H9 (cell line): ENCODE results near the gene TRPM2. TPM values are rescaled to one million over a fixed set of nuclear protein-coding genes. Genes with fewer than 3 reads are reported as not detected.

Experiments
- DNase-seq: peaks from one replicate; pipeline ENCODE4 v3.0.0-alpha.2; 2017
- H2AFZ ChIP-seq: one replicate; pipeline ENCODE4 v1.6.1; 2013; ENCODE audit warnings: mild to moderate bottlenecking, low read length, control low read depth, moderate library complexity
- H2AK5ac ChIP-seq: 2 replicates; pipeline ENCODE4 v1.6.1; 2013; ENCODE audit warnings: low read length, control low read depth, mixed read lengths; ENCODE audit not compliant: insufficient read length
- H2BK120ac ChIP-seq: one replicate; pipeline ENCODE4 v1.6.1; 2013; ENCODE audit warnings: low read depth, mild to moderate bottlenecking, low read length, control low read depth, inconsistent platforms; ENCODE audit not compliant: poor library complexity, severe bottlenecking
- H2BK12ac ChIP-seq: 2 replicates; pipeline ENCODE4 v1.6.1; 2013; ENCODE audit warnings: low read length, control low read depth, mixed read lengths, low read depth; ENCODE audit not compliant: insufficient read length
- H2BK15ac ChIP-seq: 2 replicates; pipeline ENCODE4 v1.6.1; 2013; ENCODE audit warnings: low read depth, low read length, control low read depth
- H2BK20ac ChIP-seq: one replicate; pipeline ENCODE4 v1.6.1; 2013; ENCODE audit warnings: low read depth, mild to moderate bottlenecking, low read length, control low read depth, inconsistent platforms; ENCODE audit not compliant: poor library complexity, severe bottlenecking
- H2BK5ac ChIP-seq: 2 replicates; pipeline ENCODE4 v1.6.1; 2013; ENCODE audit warnings: low read length, control low read depth, mixed read lengths; ENCODE audit not compliant: insufficient read length
- H3K14ac ChIP-seq: 2 replicates; pipeline ENCODE4 v1.6.1; 2013; ENCODE audit warnings: low read length, control low read depth; ENCODE audit not compliant: insufficient read depth
- H3K18ac ChIP-seq: 2 replicates; pipeline ENCODE4 v1.6.1; 2013; ENCODE audit warnings: low read depth, mild to moderate bottlenecking, mixed read lengths, low read length, control low read depth; ENCODE audit not compliant: insufficient read length
- H3K23ac ChIP-seq: 2 replicates; pipeline ENCODE4 v1.6.1; 2013; ENCODE audit warnings: low read length, control low read depth, mixed read lengths, low read depth; ENCODE audit not compliant: insufficient read length
- H3K23me2 ChIP-seq: 2 replicates; pipeline ENCODE4 v1.6.1; 2013; ENCODE audit warnings: low read depth, mild to moderate bottlenecking, mixed read lengths, low read length, control low read depth; ENCODE audit not compliant: insufficient read length, poor library complexity, severe bottlenecking
- H3K27ac ChIP-seq: 2 replicates; pipeline ENCODE4 v1.5.1; 2013; ENCODE audit warnings: low read length, control low read depth, mixed read lengths, low read depth; ENCODE audit not compliant: insufficient read length
- H3K27me3 ChIP-seq: 2 replicates; pipeline ENCODE4 v1.6.1; 2013; ENCODE audit warnings: low read length, control low read depth, inconsistent platforms; ENCODE audit not compliant: insufficient read depth
- H3K4ac ChIP-seq: 2 replicates; pipeline ENCODE4 v1.6.1; 2013; ENCODE audit warnings: low read depth, mild to moderate bottlenecking, control low read depth, inconsistent platforms, low read length, moderate library complexity
- H3K4me1 ChIP-seq: 2 replicates; pipeline ENCODE4 v1.6.1; 2013; ENCODE audit warnings: low read length, control low read depth, inconsistent platforms; ENCODE audit not compliant: insufficient read depth
- H3K4me2 ChIP-seq: 2 replicates; pipeline ENCODE4 v1.6.1; 2013; ENCODE audit warnings: low read length, control low read depth, mixed read lengths; ENCODE audit not compliant: insufficient read length, insufficient read depth
- H3K56ac ChIP-seq: 2 replicates; pipeline ENCODE4 v1.6.1; 2013; ENCODE audit warnings: low read depth, mild to moderate bottlenecking, mixed read lengths, low read length, control low read depth; ENCODE audit not compliant: insufficient read length
- H3K79me1 ChIP-seq: 2 replicates; pipeline ENCODE4 v1.6.1; 2013; ENCODE audit warnings: low read depth, mild to moderate bottlenecking, moderate library complexity, low read length, control low read depth, inconsistent platforms; ENCODE audit not compliant: insufficient read depth, poor library complexity, severe bottlenecking
- H3K79me2 ChIP-seq: 2 replicates; pipeline ENCODE4 v1.6.1; 2013; ENCODE audit warnings: low read length, control low read depth, inconsistent platforms; ENCODE audit not compliant: insufficient read depth
- H3K9ac ChIP-seq: 2 replicates; pipeline ENCODE4 v1.6.1; 2013; ENCODE audit warnings: low read length, control low read depth, mixed read lengths; ENCODE audit not compliant: insufficient read length; ENCODE audit errors: extremely low read depth
- H3K9me3 ChIP-seq: one replicate; pipeline ENCODE4 v1.6.1; 2013; ENCODE audit warnings: low read depth, low read length, inconsistent platforms; ENCODE audit not compliant: control insufficient read depth
- H3T11ph ChIP-seq: one replicate; pipeline ENCODE4 v1.6.1; 2013; ENCODE audit warnings: mild to moderate bottlenecking, low read length, control low read depth, inconsistent platforms
- H4K20me1 ChIP-seq: one replicate; pipeline ENCODE4 v1.6.1; 2013; ENCODE audit not compliant: control insufficient read depth, insufficient read length, insufficient read depth
- H4K5ac ChIP-seq: 2 replicates; pipeline ENCODE4 v1.6.1; 2013; ENCODE audit warnings: low read depth, mild to moderate bottlenecking, mixed read lengths, low read length, control low read depth; ENCODE audit not compliant: insufficient read length
- H4K8ac ChIP-seq: replicated peaks from 2 replicates; pipeline ENCODE4 v1.6.1; 2013; ENCODE audit warnings: low read length, control low read depth, mixed read lengths, low read depth; ENCODE audit not compliant: insufficient read length
- H4K91ac ChIP-seq: 2 replicates; pipeline ENCODE4 v1.6.1; 2013; ENCODE audit warnings: low read depth, mild to moderate bottlenecking, moderate library complexity, mixed read lengths, low read length, control low read depth; ENCODE audit not compliant: insufficient read length
- H3K27ac Mint-ChIP-seq, 3 experiments: 2 replicates in 2 of 3; 3 replicates in 1 of 3; pipeline ENCODE4 v1.8.0; 2020 to 2021; ENCODE audit warnings: mixed read lengths in 3 of 3, mild to moderate bottlenecking in 1 of 3, moderate library complexity in 1 of 3
- H3K27me3 Mint-ChIP-seq: 2 replicates; pipeline ENCODE4 v1.8.0; 2021; ENCODE audit warnings: low read depth, mild to moderate bottlenecking, moderate library complexity, mixed read lengths
- H3K36me3 Mint-ChIP-seq, 3 experiments: 2 replicates in 2 of 3; 3 replicates in 1 of 3; pipeline ENCODE4 v1.8.0; 2020 to 2021; ENCODE audit warnings: low read depth in 3 of 3, mixed read lengths in 3 of 3; ENCODE audit not compliant: insufficient read depth in 1 of 3
- H3K4me1 Mint-ChIP-seq, 2 experiments: 2 replicates each; pipeline ENCODE4 v1.8.0; 2020; ENCODE audit warnings: mixed read lengths in 2 of 2
- H3K4me3 Mint-ChIP-seq, 2 experiments: 2 replicates in 1 of 2; 3 replicates in 1 of 2; pipeline ENCODE4 v1.8.0; 2020 to 2021; ENCODE audit warnings: mild to moderate bottlenecking in 2 of 2, mixed read lengths in 2 of 2, moderate library complexity in 1 of 2
- H3K9me3 Mint-ChIP-seq, 2 experiments: 2 replicates in 1 of 2; 3 replicates in 1 of 2; pipeline ENCODE4 v1.8.0; 2020; ENCODE audit warnings: mild to moderate bottlenecking in 2 of 2, mixed read lengths in 2 of 2, moderate library complexity in 1 of 2
- CTCF ChIP-seq: fragments of 200-600 bp; sonication (generic); conservative IDR thresholded peaks from 3 replicates; pipeline ENCODE4 v1.8.0; 2021; ENCODE audit warnings: antibody characterized with exemption, mild to moderate bottlenecking
- WGBS: extraction: QIAGEN DNeasy Blood & Tissue Kit; methylation state at CpG from one replicate; pipeline ENCODE4 v1.1.7; 2013; ENCODE audit warnings: missing lambda C conversion rate, low lambda C conversion rate, mixed read lengths; ENCODE audit not compliant: insufficient read length; ENCODE audit errors: extremely low coverage; 5-methylcytosine and 5-hydroxymethylcytosine counted together
- total RNA-seq: library from RNA; stranded (reverse); gene quantifications from 2 replicates; pipeline ENCODE4 v1.2.1, GENCODE V29; 2021

TRPM2 gene
- total RNA-seq, 1 experiment from 2014 or later = 0.68 TPM

- no peak overlapping the region for H3K56ac ChIP-seq
- no peak overlapping the region for H2AK5ac ChIP-seq
- H3K79me1 ChIP-seq = no peaks in the 10 kb centered on the region
- Mint-ChIP-seq H3K4me3 (no peak overlapping the region), H3K27me3 (peaks cover 38% of the 10 kb centered on the region), H3K4me1 (peaks cover 19 to 22% of the 10 kb centered on the region in 2 experiments), H3K27ac (no peak overlapping the region), H3K9me3 (peaks cover 24 to 26% of the 10 kb centered on the region in 2 experiments), H3K36me3 (peaks cover 0 to 9% (median 4%) of the 10 kb centered on the region in 3 experiments; a peak in 4 of 7 replicates)
- no peaks in the 10 kb centered on the region for H3K79me2 ChIP-seq
- no peaks in the 10 kb centered on the region for H4K20me1 ChIP-seq
- H3K4ac ChIP-seq = no peak overlapping the region
- no peak overlapping the region for H3T11ph ChIP-seq
- H4K8ac ChIP-seq = no peak overlapping the region
- no peak overlapping the region for H3K27ac ChIP-seq
- H3K23ac ChIP-seq = no peak overlapping the region
- WGBS = no CpG with 5 or more reads among the region's 9 CpGs
- no peak overlapping the region for H4K5ac ChIP-seq
- H3K14ac ChIP-seq = no peak overlapping the region
- no peaks in the 10 kb centered on the region for H3K4me1 ChIP-seq
- no peak overlapping the region for H2AFZ ChIP-seq
- TF ChIP-seq CTCF = no peak
- H3K23me2 ChIP-seq = no peaks in the 10 kb centered on the region
- no peak overlapping the region for H3K18ac ChIP-seq
- no peaks in the 10 kb centered on the region for H3K9me3 ChIP-seq
- no peak for DNase-seq
- no peak overlapping the region for H2BK5ac ChIP-seq
- no peak overlapping the region for H4K91ac ChIP-seq
- no peak overlapping the region for H2BK20ac ChIP-seq
- H2BK12ac ChIP-seq = no peak overlapping the region
- no peak overlapping the region for H2BK120ac ChIP-seq
- no peak overlapping the region for H3K4me2 ChIP-seq
- no peak overlapping the region for H2BK15ac ChIP-seq
- H3K9ac ChIP-seq = no peak overlapping the region
- H3K27me3 ChIP-seq = no peaks in the 10 kb centered on the region
These were observed 23.2 kb downstream of the TRPM2 start for GRCh38 chr21:44376606-44377005.
